Activated CD4-positive, alpha-beta T cell treated with anti-CD3 and anti-CD28 coated beads for 24 hours (primary cell): ENCODE measurements around the gene CHD2.
"Not testable (repeated sequence)": the region's sequence is repeated elsewhere in the genome, so short reads cannot be mapped to it uniquely, and the experiment has no call there.

Experiments
- DNase-seq, 2 donors: peaks; one replicate each; pipeline ENCODE4 v3.0.0-alpha.2; 2020; ENCODE audit warnings: low read depth in 2 of 2

Gene CHD2

GRCh38 chr15:92899948-92900730, at the start of gene CHD2:
CHD2 (plus strand) TSS chr15:92900324; CDS start chr15:92901238, 914 bp downstream.
- DNase-seq: no peak

DNA sequence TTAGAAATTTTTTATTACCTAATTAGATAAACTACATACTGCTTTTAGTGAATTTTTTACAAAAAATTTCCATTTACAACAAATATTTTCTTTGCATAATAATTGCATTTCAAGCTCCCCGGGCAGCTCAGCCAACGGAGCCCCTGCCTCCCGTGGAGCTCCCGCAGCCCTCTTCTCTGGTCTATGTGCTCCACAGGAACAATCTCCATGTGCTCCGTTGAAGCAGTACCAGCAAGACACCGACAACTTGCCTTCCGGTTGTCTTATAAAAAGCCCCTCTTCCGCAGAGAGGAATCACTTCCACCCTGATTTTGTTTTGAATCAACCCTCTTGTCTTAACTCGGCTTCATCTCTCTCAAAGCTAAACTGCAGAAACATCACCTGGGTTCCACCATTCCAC, 46.9 kb upstream of the CHD2 start:
- DNase-seq: no peak

DNA sequence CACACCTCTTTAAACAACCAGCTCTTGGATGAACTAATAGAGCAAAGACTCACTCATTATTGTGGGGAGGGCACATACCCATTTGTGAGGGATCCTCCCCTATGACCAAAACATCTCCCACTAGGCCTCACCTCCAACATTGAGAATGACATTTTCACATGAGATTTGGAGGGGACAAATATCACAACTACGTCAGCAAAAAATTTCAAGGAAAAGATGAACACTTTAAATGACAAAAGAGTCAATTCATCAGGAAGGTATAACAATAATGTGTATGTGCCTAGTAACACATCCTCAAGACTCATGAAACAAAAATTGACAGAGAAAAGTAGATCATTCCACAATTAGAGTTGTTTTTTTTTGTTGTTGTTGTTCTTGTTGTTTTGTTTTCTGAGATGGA, 38.4 kb upstream of the CHD2 start:
- no peak for DNase-seq

DNA sequence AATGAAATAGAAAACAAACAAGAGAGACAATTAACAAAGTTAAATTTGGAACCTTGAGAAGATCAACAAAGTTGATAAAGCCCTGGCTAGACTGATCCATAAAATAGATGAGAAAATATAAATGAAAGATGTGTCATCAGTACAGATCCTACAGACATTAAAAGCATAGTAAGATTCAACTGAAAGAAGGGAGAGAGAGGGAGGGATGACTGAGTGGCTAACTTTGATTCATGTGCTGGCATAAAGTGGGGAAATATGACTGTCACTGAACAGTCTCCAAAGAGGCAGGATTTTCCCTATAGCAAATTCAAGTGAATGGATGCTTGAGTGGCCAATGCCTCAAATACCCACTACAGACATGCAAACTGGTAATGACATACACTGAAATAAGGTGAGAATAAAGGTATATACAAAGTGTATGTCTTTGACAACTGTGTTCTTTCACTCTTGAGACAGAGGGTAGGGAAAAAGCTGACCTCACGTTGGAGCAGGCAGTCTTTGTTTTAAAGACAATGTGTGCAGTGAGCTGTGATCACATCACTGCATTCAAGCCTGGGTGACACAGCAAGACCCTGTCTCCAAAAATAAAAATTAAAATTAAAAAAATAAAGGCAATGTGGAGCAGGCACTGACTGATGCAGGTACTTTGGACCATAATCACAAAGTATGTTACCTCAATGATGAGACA, 35.9 kb upstream of the CHD2 start:
- no peak for DNase-seq

DNA sequence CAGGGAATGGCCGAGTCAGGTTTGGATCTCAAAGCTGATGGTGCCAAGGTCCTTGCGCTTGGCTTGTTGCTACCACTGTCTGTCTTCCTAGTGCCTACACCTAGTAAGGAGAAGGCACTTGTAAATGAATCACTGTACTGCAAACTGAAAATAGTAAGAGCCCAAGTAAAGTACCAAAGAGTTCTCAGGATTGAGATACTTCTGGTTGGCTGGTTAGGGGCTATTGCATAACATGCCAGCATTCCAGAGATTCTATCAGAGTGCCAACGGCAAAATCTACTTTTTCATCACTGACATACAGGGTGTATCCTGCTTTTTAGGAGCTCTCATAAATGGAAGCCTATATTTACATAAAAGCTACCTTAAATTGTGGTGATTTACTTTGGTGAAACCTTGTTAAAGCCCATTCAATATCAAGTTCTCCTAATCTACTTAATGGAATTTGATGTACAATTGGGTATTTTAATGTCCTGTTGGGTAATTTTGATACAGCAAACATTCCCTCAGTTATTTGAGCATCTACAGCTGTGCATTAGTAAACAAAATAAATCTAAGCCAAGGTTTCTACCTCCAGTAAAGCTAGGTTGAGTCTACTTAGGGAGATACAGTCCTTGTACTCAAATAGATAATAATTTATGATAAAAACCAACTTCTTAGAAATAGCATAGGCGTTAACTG, 30.7 kb upstream of the CHD2 start:
- no peak for DNase-seq

- DNase-seq: no peak
Measured at GRCh38 chr15:92870010-92870591, 30.0 kb upstream of the CHD2 start.

GRCh38 chr15:92872967-92873366, 27.2 kb upstream of the CHD2 start:
- not testable (repeated sequence) for DNase-seq

DNA sequence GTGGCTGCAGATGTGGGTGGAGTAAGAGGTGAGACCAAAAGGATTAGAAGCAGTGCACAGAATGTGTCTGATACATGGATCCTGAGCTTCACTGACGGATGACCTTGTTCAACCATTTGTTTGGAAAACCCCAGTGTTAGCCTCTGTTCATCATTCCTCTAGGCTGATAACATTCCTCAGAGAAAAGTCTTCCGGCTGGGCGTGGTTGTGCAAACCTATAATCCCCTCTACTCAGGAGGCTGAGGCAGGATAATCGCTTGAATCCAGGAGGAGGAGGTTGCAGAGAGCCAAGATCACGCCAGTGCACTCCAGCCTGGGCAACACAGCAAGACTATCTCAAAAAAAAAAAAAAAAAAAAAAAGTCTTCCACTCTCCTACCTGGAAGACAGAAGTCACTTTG, 23.1 kb upstream of the CHD2 start:
- no peak for DNase-seq

- DNase-seq: no peak
Measured at GRCh38 chr15:92877416-92877815, 22.7 kb upstream of the CHD2 start.

DNA sequence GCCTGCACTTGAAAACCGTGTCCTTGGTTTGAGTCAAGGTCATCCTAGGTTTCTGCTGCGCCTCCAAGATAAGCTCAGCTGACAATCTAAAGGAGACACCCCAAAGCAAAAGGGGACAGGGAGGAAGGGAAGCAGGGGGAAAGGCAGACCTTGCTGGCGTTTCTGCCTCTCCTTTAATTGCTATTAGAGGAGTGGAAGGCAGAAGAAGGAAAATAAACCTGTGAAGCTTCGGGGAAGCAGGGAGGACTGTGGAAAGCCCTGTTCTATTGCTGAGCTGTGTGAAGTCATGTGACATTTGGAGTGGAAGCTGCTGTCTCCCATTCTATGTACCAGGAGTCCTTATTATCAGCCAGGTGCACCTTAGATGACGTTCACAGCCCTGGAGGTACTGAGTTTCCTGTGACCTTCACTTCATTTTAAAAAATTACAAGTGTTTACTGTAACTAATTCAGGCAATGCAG, 21.5 kb upstream of the CHD2 start:
- DNase-seq: no peak

DNA sequence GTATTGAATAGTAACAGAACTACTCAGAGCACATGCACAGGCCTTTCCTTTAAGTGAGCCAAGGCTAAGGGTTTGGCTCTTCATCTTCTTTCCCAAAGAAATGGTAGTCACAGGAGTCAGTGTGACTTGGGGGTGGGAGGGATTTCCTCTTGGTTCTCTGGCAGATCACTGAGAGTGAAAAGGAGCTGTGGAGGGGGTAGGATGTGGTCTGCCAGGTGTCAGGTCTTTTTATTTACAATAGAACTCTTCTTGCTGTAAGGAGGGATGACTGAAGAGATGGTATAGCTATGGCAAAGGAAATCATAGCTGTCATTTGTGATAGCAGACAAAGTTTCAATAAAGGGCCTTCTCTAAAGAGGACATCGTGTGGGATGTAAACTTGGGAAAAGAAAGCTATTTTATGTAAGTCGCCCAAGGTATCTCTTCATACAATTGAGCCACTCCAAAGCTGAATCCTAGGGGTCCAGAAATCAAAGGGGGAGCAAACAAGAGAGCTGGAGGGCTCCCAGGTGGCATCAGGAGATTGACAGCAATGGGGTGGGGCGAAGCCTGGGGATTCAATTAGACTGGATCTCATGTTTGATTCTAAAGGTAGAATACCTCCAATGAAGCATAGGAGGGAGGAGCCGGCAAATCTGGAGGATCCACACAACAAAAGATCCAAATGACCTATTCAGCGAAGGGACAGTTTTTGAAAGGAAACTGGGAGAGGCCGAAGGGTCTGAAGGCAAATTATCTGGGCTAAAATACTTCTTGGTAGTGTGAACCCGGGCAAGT, 20.0 kb upstream of the CHD2 start:
- no peak for DNase-seq

- DNase-seq: no peak
Measured at GRCh38 chr15:92880796-92881195, 19.3 kb upstream of the CHD2 start.

DNA sequence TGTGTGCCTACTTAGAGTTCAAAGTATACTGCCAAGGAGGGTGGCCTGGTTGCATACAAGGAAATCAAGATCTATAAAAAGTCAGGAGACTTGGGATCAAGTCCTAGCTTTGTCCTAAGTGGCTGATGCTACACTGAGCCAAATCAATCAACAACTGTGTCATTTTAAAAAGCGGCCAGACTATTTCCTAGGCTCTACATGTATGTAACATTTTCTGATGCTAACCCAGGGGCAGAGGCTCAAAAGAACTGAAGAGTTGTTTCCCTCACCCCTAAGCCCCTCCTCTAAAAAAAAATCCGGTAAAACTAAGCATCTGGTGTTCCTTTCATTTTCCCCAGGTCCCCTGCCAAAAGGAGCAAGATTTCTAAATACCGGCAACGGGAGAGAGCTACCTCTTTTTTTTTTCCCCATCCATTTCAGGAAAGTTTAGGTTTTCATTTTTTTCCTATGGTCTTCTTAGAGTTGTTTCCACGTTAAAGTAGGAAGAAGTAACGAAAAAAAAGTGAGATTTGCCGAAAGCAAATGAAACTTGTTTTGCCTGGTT, 18.8 kb upstream of the CHD2 start:
- no peak for DNase-seq

DNA sequence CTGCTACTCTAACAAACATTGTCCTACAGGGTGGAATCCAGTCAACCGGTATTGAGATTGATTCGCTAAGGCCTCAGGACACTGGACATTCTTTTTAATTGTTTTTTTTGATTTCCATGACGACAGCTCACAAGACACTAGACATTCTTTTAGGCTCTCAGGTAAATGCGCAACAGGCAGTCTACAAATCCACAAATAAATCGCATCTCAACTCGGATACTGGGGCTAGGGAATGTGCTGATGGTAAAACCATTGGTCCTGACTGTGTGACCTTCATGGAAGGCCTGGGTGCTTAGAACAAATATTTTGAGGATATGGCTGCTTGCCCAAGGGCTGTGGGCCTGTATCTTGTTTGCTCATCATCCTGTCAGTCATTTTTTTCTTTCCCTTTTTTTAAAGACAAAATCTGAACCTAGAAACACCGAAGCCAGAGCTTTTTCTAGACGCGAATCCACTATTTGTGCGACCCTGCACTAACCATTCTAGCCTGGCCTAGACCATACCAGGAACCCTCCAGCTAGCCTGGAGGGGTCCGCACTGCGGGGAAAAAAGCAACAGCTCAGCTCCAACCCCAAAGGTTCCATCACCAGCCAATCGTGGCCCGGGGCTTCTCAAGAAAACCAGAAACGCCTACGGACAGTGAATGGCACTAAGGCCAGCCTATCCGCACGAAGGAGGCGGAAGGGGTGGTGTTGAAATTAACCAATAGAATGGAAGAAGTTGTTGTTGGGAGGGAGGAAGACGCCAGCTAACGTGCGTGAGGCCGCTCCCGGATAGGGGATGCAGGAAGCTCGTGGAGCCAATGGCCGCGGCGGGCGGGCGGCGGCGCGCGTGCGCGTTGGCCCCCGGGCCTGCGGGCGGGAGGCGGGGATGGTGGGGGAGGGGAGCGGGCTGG, 18.1 kb upstream of the CHD2 start:
- peak; percentile 97 for DNase-seq

DNA sequence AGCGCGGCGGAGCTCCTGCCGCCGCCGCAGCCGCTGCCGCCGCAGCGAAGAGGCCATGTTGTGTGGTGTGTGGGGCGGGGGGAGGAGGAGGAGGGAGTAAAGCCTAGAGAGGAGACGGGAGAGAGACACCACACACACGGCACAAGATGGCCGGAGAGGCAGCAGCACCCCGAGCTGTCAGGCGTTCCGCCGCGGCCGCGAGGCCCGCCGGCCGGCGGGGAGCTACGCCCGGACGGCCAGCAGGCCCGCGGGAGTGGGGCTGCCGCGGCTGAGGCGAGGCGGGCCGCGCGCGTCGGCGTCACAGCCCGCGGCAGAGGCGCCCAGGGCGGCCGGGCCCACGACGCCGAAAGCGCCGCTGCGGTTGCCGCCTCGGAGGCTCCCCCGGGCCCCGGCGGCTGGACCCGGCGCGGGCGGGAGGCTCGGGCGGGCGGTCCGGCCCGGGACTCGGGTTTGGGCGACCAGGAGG, 17.4 kb upstream of the CHD2 start:
- DNase-seq: no peak

DNA sequence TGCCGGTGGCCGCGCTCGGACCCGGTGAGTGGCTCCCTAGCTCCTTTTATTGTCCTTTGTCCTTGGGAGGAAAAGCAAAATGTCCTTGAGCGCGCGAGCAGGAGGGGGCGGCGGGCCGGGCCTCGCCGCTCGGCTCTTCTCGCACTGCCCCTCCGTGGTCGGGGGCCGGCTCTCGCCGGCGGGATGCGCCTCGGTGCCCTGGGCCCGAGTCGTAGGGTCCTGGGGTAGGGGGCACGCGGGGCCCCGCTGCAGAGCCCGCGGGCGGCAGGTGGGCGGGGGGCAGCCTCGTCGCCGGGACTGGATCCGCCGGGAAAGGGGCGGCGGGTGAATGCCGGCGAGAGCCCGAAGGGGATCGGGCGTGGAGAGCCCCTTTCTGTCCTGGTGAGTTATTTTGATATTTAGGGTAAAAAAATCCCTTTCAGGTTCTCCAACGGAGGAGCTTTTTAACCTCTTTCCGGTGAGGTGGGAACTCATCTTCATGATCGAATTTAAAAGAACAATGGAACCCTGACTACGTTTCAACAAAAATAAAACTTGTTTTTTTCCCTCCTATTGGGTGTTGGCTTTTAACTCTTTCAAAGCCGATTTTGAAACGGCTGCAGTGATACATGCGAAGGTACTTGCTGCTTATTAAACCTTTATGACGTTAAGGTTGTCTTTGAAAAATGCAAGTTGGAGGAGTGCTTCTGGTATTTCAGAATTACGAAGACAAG, 16.8 kb upstream of the CHD2 start:
- no peak for DNase-seq

- DNase-seq: no peak
Measured at GRCh38 chr15:92883876-92884435, 16.2 kb upstream of the CHD2 start.

GRCh38 chr15:92884436-92885223, 15.5 kb upstream of the CHD2 start:
- DNase-seq: no peak
